ENCODE measurements around the gene POLR2A.

Gene POLR2A

GRCh38 chr17:7440834-7441195 lies 43.4 kb upstream of the POLR2A start (continued):
- TF ChIP-seq ZNF692 (tag by site-specific recombination; IDR thresholded peaks at IDR 0.05), result no peak
- TF ChIP-seq ZNF792 (tag by site-specific recombination; IDR thresholded peaks at IDR 0.05), result no peak
- TF ChIP-seq ZNF133 (tag by site-specific recombination; IDR thresholded peaks at IDR 0.05), result no peak
- TF ChIP-seq ZNF239 (tag by site-specific recombination; IDR thresholded peaks at IDR 0.05), result no peak
- TF ChIP-seq ZNF664 (tag by site-specific recombination; IDR thresholded peaks at IDR 0.05), result no peak
- peak; percentile 79 for TF ChIP-seq ZIC2 (tag by site-specific recombination; IDR thresholded peaks at IDR 0.05)
- no peak for TF ChIP-seq ZSCAN4 (tag by site-specific recombination; IDR thresholded peaks at IDR 0.05)
- TF ChIP-seq ZNF76 (tag by site-specific recombination; IDR thresholded peaks at IDR 0.05; ENCODE audit: borderline replicate concordance, low read depth), result no peak
- TF ChIP-seq ZNF292 (tag by site-specific recombination; IDR thresholded peaks at IDR 0.05; ENCODE audit: borderline replicate concordance, low read depth), result no peak
- no peak for TF ChIP-seq SETDB1 (IDR thresholded peaks at IDR 0.05; ENCODE audit: insufficient read length, low read length)
- no peak for TF ChIP-seq ZNF274 (IDR thresholded peaks at IDR 0.05; ENCODE audit: low read length)
- TF ChIP-seq ZNF274 (tag by site-specific recombination; IDR thresholded peaks at IDR 0.05; ENCODE audit: borderline replicate concordance), result no peak
- no peak for TF ChIP-seq ZNF621 (tag by site-specific recombination; IDR thresholded peaks at IDR 0.05)
- no peak for TF ChIP-seq ZNF248 (tag by site-specific recombination; IDR thresholded peaks at IDR 0.05)
- no peak for TF ChIP-seq ZNF830 (tag by site-specific recombination; IDR thresholded peaks at IDR 0.05; ENCODE audit: low read depth)
- TF ChIP-seq OVOL3 (tag by site-specific recombination; IDR thresholded peaks at IDR 0.05), result no peak
- no peak for TF ChIP-seq ZNF555 (tag by site-specific recombination; conservative IDR thresholded peaks at IDR 0.05)
- peak; percentile 32 for TF ChIP-seq ZBTB48 (tag by site-specific recombination; IDR thresholded peaks at IDR 0.05)
- TF ChIP-seq ZNF571 (tag by site-specific recombination; IDR thresholded peaks at IDR 0.05), result no peak
- TF ChIP-seq ZBTB10 (tag by site-specific recombination; IDR thresholded peaks at IDR 0.05), result peak; percentile 51; the same call in 1 of the 2 replicates
- peak; percentile 24; the same call in 1 of the 2 replicates for TF ChIP-seq KLF17 (tag by site-specific recombination; IDR thresholded peaks at IDR 0.05)
- TF ChIP-seq ZNF518A (tag by site-specific recombination; conservative IDR thresholded peaks at IDR 0.05; ENCODE audit: low read depth), result no peak
- TF ChIP-seq HIC1 (tag by site-specific recombination; IDR thresholded peaks at IDR 0.05), result peak; percentile 40; the same call in 1 of the 2 replicates
- TF ChIP-seq ZFP69B (tag by site-specific recombination; IDR thresholded peaks at IDR 0.05), result no peak
- TF ChIP-seq ZNF391 (tag by site-specific recombination; IDR thresholded peaks at IDR 0.05; ENCODE audit: borderline replicate concordance, low read depth), result 0 out of 2 replicates have a peak, but pooled peaks have one; percentile 28
- no peak for TF ChIP-seq ZNF785 (tag by site-specific recombination; IDR thresholded peaks at IDR 0.05)
- TF ChIP-seq GLIS1 (tag by site-specific recombination; IDR thresholded peaks at IDR 0.05), result peak; percentile 33
- no peak for TF ChIP-seq HOXD13 (CRISPR knock-in tag; IDR thresholded peaks at IDR 0.05; ENCODE audit: borderline replicate concordance)

Measured in HEK293 (cell line).